ENCODE data around the gene ZNF268.

The ZNF268 gene

DNA sequence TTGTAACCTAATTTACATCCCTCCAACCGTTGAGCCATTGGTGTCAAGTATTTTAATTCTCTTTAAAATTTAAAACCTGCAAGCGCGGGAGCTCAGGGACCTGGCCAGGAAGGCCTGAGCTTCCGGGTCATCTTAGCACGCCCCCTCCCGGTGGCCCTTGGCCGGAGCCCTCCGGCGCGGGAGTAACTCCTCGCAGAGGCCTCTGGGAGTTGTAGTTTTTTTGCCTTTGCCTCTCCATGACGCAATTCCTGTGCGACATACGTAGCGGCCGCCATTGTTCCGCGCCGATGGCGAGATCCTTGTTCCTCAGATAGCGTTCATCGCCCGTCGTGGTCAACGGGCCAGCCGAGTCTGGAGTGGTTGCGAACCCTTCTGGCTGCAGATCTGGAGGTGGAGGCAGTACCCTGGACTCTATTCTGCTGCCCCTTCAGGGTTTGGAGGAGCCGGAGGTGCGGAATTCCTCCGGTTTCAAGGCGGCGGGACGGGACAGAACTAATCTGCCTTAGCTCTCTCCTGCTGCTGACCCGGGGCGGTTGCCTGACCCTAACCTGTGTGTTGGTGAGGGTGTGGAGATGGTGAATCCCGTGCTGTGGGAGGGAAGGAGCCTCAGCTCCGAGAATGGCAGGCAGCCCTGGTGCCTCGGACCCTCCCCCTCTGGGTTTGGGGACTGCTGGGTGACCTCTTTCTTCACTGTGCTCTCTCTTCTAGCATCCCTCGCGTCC lies at the start of gene ZNF268 (continued):
- peak; percentile 86 for TF ChIP-seq ZNF335 (tag by site-specific recombination; conservative IDR thresholded peaks at IDR 0.05)
- TF ChIP-seq, protein P1, sequence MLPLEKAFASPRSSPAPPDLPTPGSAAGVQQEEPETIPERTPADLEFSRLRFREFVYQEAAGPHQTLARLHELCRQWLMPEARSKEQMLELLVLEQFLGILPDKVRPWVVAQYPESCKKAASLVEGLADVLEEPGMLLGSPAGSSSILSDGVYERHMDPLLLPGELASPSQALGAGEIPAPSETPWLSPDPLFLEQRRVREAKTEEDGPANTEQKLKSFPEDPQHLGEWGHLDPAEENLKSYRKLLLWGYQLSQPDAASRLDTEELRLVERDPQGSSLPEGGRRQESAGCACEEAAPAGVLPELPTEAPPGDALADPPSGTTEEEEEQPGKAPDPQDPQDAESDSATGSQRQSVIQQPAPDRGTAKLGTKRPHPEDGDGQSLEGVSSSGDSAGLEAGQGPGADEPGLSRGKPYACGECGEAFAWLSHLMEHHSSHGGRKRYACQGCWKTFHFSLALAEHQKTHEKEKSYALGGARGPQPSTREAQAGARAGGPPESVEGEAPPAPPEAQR (tag by site-specific recombination; IDR thresholded peaks at IDR 0.05) = 0 out of 2 replicates have a peak, but pooled peaks have one; percentile 57
- peak; percentile 87 for TF ChIP-seq ZXDB (tag by site-specific recombination; IDR thresholded peaks at IDR 0.05)
- TF ChIP-seq, protein P2, sequence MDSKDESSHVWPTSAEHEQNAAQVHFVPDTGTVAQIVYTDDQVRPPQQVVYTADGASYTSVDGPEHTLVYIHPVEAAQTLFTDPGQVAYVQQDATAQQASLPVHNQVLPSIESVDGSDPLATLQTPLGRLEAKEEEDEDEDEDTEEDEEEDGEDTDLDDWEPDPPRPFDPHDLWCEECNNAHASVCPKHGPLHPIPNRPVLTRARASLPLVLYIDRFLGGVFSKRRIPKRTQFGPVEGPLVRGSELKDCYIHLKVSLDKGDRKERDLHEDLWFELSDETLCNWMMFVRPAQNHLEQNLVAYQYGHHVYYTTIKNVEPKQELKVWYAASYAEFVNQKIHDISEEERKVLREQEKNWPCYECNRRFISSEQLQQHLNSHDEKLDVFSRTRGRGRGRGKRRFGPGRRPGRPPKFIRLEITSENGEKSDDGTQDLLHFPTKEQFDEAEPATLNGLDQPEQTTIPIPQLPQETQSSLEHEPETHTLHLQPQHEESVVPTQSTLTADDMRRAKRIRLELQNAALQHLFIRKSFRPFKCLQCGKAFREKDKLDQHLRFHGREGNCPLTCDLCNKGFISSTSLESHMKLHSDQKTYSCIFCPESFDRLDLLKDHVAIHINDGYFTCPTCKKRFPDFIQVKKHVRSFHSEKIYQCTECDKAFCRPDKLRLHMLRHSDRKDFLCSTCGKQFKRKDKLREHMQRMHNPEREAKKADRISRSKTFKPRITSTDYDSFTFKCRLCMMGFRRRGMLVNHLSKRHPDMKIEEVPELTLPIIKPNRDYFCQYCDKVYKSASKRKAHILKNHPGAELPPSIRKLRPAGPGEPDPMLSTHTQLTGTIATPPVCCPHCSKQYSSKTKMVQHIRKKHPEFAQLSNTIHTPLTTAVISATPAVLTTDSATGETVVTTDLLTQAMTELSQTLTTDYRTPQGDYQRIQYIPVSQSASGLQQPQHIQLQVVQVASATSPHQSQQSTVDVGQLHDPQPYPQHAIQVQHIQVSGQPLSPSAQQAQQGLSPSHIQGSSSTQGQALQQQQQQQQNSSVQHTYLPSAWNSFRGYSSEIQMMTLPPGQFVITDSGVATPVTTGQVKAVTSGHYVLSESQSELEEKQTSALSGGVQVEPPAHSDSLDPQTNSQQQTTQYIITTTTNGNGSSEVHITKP (tag by site-specific recombination; IDR thresholded peaks at IDR 0.05) = 0 out of 2 replicates have a peak, but pooled peaks have one; percentile 25
- peak; percentile 74; the same call in 1 of the 2 replicates for TF ChIP-seq SP7 (tag by site-specific recombination; IDR thresholded peaks at IDR 0.05)
- no peak for TF ChIP-seq ZNF391 (tag by site-specific recombination; IDR thresholded peaks at IDR 0.05; ENCODE audit: borderline replicate concordance, low read depth)
- no peak for TF ChIP-seq ZNF223 (tag by site-specific recombination; IDR thresholded peaks at IDR 0.05)
- peak; percentile 89; the same call in 1 of the 2 replicates for TF ChIP-seq BCL11B (tag by site-specific recombination; IDR thresholded peaks at IDR 0.05; ENCODE audit: low read depth)

DNA sequence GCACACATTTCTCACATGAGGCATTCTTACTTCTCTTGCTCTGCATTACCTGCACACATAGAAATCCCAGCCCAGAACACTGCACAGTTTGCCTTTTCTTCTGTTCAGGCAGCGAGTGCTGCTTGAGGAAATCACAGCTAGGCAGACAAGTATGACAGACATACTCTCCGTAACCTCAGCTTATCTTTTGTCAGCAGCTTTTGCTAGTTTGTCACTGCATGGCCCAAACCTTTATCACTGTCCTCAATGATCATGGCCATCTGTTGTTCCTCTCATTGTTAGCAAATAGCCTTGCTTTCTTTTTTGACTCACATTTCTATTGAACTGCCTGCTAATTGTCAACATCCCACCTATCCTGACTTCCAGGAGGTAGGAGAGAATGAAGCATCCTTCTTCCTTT lies 45.5 kb upstream of the ZNF268 start:
- H3K36me3 ChIP-seq (ENCODE audit: control insufficient read depth in 2 of 2, insufficient read depth in 1 of 2, low read length in 2 of 2) = peaks cover 0 to 65% of the 10 kb centered on the region in 2 experiments
- peaks cover 4% of the 10 kb centered on the region; the same call in 1 of the 2 replicates for H3K9me3 ChIP-seq (ENCODE audit: control insufficient read depth, insufficient read depth, low read depth, low read length)
- ChIA-PET POLR2A (no interaction called here), CTCF (no interaction called here)
- no peaks in the 10 kb centered on the region for H3K4me1 ChIP-seq (ENCODE audit: control insufficient read depth, insufficient read depth, low read length)
- no peak overlapping the region for H3K4me3 ChIP-seq (ENCODE audit: low read depth, low read length)
- no peak overlapping the region for H3K27ac ChIP-seq (ENCODE audit: extremely low read depth, low read depth, low read length)
- TF ChIP-seq ZNF664 (tag by site-specific recombination; IDR thresholded peaks at IDR 0.05) (no peak), ZNF121 (tag by site-specific recombination; IDR thresholded peaks at IDR 0.05) (no peak)

DNA sequence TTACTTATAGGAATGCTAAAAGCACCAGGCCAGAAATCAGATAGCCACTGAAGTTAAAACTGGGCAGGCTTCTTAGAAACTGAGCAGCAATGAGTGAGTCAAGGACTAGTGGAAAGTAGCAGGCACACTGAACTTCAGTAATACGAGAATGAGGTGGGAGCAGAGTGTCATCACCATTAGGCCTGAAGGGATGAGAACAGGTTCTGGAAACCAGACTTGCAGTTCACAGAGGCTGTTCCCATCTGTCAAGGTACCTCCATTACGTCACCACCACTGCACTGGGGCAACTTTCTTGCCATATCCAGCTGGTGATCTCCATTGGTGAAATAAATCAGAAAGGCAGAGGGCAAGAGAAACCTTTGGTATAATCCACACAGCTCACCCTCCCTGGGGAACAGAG lies 35.3 kb upstream of the ZNF268 start:
- ChIA-PET POLR2A (no interaction called here), CTCF (no interaction called here)
- Histone ChIP-seq H3K9me3 (ENCODE audit: control insufficient read depth, insufficient read depth, low read depth, low read length) (no peaks in the 10 kb centered on the region), H3K4me3 (ENCODE audit: low read depth, low read length) (no peak overlapping the region), H3K27ac (ENCODE audit: extremely low read depth, low read depth, low read length) (no peak overlapping the region), H3K36me3 (ENCODE audit: control insufficient read depth in 2 of 2, insufficient read depth in 1 of 2, low read length in 2 of 2) (peaks cover 18 to 54% of the 10 kb centered on the region in 2 experiments; a peak in 2 of 3 replicates), H3K4me1 (ENCODE audit: control insufficient read depth, insufficient read depth, low read length) (no peaks in the 10 kb centered on the region)
- no peak for TF ChIP-seq ZSCAN23 (tag by site-specific recombination; IDR thresholded peaks at IDR 0.05)
- TF ChIP-seq ZNF707 (tag by site-specific recombination; IDR thresholded peaks at IDR 0.05) = no peak
- no peak for TF ChIP-seq ZNF670 (tag by site-specific recombination; IDR thresholded peaks at IDR 0.05; ENCODE audit: low read depth)
- no peak for TF ChIP-seq EGR2 (tag by site-specific recombination; IDR thresholded peaks at IDR 0.05; ENCODE audit: low read depth)
- TF ChIP-seq, protein P1 (tag by site-specific recombination; IDR thresholded peaks at IDR 0.05) = no peak
- TF ChIP-seq, protein P3, sequence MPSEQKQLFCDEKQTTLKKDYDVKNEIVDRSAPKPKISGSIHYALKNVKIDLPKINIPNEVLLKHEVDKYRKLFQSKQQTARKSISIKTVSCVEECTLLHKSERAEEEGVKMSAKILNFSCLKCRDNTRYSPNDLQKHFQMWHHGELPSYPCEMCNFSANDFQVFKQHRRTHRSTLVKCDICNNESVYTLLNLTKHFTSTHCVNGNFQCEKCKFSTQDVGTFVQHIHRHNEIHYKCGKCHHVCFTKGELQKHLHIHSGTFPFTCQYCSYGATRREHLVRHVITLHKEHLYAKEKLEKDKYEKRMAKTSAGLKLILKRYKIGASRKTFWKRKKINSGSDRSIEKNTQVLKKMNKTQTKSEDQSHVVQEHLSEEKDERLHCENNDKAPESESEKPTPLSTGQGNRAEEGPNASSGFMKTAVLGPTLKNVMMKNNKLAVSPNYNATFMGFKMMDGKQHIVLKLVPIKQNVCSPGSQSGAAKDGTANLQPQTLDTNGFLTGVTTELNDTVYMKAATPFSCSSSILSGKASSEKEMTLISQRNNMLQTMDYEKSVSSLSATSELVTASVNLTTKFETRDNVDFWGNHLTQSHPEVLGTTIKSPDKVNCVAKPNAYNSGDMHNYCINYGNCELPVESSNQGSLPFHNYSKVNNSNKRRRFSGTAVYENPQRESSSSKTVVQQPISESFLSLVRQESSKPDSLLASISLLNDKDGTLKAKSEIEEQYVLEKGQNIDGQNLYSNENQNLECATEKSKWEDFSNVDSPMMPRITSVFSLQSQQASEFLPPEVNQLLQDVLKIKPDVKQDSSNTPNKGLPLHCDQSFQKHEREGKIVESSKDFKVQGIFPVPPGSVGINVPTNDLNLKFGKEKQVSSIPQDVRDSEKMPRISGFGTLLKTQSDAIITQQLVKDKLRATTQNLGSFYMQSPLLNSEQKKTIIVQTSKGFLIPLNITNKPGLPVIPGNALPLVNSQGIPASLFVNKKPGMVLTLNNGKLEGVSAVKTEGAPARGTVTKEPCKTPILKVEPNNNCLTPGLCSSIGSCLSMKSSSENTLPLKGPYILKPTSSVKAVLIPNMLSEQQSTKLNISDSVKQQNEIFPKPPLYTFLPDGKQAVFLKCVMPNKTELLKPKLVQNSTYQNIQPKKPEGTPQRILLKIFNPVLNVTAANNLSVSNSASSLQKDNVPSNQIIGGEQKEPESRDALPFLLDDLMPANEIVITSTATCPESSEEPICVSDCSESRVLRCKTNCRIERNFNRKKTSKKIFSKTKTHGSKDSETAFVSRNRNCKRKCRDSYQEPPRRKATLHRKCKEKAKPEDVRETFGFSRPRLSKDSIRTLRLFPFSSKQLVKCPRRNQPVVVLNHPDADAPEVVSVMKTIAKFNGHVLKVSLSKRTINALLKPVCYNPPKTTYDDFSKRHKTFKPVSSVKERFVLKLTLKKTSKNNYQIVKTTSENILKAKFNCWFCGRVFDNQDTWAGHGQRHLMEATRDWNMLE (tag by site-specific recombination; conservative IDR thresholded peaks at IDR 0.05; ENCODE audit: low read depth) = no peak
- TF ChIP-seq, protein P4, sequence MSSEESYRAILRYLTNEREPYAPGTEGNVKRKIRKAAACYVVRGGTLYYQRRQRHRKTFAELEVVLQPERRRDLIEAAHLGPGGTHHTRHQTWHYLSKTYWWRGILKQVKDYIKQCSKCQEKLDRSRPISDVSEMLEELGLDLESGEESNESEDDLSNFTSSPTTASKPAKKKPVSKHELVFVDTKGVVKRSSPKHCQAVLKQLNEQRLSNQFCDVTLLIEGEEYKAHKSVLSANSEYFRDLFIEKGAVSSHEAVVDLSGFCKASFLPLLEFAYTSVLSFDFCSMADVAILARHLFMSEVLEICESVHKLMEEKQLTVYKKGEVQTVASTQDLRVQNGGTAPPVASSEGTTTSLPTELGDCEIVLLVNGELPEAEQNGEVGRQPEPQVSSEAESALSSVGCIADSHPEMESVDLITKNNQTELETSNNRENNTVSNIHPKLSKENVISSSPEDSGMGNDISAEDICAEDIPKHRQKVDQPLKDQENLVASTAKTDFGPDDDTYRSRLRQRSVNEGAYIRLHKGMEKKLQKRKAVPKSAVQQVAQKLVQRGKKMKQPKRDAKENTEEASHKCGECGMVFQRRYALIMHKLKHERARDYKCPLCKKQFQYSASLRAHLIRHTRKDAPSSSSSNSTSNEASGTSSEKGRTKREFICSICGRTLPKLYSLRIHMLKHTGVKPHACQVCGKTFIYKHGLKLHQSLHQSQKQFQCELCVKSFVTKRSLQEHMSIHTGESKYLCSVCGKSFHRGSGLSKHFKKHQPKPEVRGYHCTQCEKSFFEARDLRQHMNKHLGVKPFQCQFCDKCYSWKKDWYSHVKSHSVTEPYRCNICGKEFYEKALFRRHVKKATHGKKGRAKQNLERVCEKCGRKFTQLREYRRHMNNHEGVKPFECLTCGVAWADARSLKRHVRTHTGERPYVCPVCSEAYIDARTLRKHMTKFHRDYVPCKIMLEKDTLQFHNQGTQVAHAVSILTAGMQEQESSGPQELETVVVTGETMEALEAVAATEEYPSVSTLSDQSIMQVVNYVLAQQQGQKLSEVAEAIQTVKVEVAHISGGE (tag by site-specific recombination; conservative IDR thresholded peaks at IDR 0.05; ENCODE audit: low read depth) = no peak

Data from HEK293 (cell line).